OCI-LY1 (cell line): Measurements from ENCODE around the gene C6orf62.
A peak's percentile ranks its signal among the peaks of the same experiment; 100 is the strongest.

Experiments
- EZH2 ChIP-seq: fragments of 200-600 bp; sonication (generic), shearing (Covaris generic); IDR thresholded peaks from 2 replicates; pipeline ENCODE4 v1.8.0; 2017; ENCODE audit warnings: borderline replicate concordance, mixed run types, mild to moderate bottlenecking, antibody characterized with exemption, low read length, moderate library complexity, mixed read lengths
- TF ChIP-seq, protein P1 (sequence below): fragments of 200-600 bp; sonication (generic), shearing (Covaris generic); IDR thresholded peaks from 2 replicates; pipeline ENCODE4 v1.5.1; 2017; ENCODE audit warnings: mild to moderate bottlenecking, antibody characterized with exemption, low read length, moderate library complexity, mixed read lengths

DNA sequence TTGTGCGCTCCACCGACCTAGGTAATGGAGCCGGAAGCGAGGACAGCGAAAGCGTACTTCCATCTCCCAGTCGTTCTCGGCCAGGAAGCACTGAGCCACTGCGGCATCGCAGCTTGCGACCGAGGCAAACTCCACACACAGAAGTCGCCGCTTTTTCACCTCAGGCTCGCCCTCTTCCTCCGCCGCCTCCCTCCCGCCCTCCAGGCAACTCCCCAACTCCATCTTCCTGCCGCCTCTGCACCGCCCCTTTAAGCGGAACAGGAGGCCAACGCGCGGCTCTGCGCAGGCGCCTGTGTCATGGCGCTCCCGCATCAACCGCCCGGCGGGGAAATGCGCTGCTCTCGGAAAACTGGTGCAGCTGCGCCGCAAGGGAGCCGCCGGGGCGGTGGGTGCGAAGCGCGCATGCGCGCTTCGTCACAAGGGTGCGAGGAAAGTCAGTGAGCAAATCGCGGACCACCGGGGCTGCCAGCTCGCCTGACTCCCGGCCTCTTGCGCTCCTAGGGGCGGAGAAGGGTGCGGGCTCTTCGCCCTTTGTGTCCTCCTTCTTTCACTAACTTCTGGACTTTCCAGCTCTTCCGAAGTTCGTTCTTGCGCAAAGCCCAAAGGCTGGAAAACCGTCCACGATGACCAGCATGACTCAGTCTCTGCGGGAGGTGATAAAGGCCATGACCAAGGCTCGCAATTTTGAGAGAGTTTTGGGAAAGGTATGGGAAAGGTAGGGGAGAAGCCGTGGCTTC is 52.1 kb downstream of the C6orf62 start, which contains the start of the genes ACOT13 and TDP2:
- TF ChIP-seq, protein P1, sequence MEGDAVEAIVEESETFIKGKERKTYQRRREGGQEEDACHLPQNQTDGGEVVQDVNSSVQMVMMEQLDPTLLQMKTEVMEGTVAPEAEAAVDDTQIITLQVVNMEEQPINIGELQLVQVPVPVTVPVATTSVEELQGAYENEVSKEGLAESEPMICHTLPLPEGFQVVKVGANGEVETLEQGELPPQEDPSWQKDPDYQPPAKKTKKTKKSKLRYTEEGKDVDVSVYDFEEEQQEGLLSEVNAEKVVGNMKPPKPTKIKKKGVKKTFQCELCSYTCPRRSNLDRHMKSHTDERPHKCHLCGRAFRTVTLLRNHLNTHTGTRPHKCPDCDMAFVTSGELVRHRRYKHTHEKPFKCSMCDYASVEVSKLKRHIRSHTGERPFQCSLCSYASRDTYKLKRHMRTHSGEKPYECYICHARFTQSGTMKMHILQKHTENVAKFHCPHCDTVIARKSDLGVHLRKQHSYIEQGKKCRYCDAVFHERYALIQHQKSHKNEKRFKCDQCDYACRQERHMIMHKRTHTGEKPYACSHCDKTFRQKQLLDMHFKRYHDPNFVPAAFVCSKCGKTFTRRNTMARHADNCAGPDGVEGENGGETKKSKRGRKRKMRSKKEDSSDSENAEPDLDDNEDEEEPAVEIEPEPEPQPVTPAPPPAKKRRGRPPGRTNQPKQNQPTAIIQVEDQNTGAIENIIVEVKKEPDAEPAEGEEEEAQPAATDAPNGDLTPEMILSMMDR, result peak; percentile 51
- TF ChIP-seq EZH2, result no peak
